Common myeloid progenitor, CD34-positive (primary cell): ENCODE results near the gene GPR50. TPM values are rescaled to one million over a fixed set of nuclear protein-coding genes. Genes with fewer than 3 reads are reported as not detected.

Experiments used
- CTCF ChIA-PET: fragments of 350-600 bp; sonication (Branson Sonifier 250); formaldehyde crosslinking; loops from one replicate; lab custom pipeline; 2021; ENCODE audit warnings: antibody characterized with exemption; lab: Charles Lee
- POLR2A ChIA-PET: fragments of 350-600 bp; sonication (Branson Sonifier 250); formaldehyde crosslinking; loops from one replicate; lab custom pipeline; 2021; ENCODE audit warnings: antibody characterized with exemption; lab: Charles Lee
- DNase-seq, 3 donors: peaks; one replicate each; pipeline versions ENCODE4 v3.0.0 to v3.0.0-alpha.2; 2013
- H3K27ac ChIP-seq, 2 experiments: 1 replicate in 1 of 2; 2 replicates in 1 of 2; pipeline ENCODE4 v1.7.0; 2013; ENCODE audit warnings: inconsistent platforms in 2 of 2, low read length in 2 of 2, mild to moderate bottlenecking in 2 of 2, low read depth in 1 of 2, moderate library complexity in 1 of 2; ENCODE audit not compliant: severe bottlenecking in 2 of 2, insufficient read depth in 1 of 2, poor library complexity in 1 of 2
- H3K27me3 ChIP-seq, 5 experiments: replicated peaks in 2 of 5; 1 replicate in 3 of 5; 2 replicates in 2 of 5; pipeline versions ENCODE4 v1.6.1 to v1.7.0; 2013; ENCODE audit warnings: low read length in 4 of 5, mild to moderate bottlenecking in 2 of 5, moderate library complexity in 2 of 5, inconsistent platforms in 1 of 5; ENCODE audit not compliant: insufficient read depth in 5 of 5, control insufficient read depth in 4 of 5
- H3K36me3 ChIP-seq, 4 experiments: 1 replicate in 2 of 4; 2 replicates in 2 of 4; pipeline versions ENCODE4 v1.6.1 to v1.7.0; 2013; ENCODE audit warnings: low read length in 3 of 4, control low read depth in 1 of 4, mild to moderate bottlenecking in 1 of 4; ENCODE audit not compliant: control insufficient read depth in 4 of 4, insufficient read depth in 4 of 4
- H3K4me1 ChIP-seq, 4 experiments: 1 replicate in 3 of 4; 2 replicates in 1 of 4; pipeline versions ENCODE4 v1.6.1 to v1.7.1; 2013; ENCODE audit warnings: low read length in 3 of 4, mild to moderate bottlenecking in 3 of 4, control low read depth in 1 of 4, inconsistent platforms in 1 of 4, moderate library complexity in 1 of 4; ENCODE audit not compliant: control insufficient read depth in 4 of 4, insufficient read depth in 4 of 4; ENCODE audit errors: control extremely low read depth in 1 of 4
- H3K4me3 ChIP-seq, 7 experiments: 1 replicate in 4 of 7; 2 replicates in 3 of 7; pipeline versions ENCODE4 v1.5.1 to v1.7.0; 2013; ENCODE audit warnings: mild to moderate bottlenecking in 7 of 7, low read length in 6 of 7, moderate library complexity in 6 of 7, inconsistent platforms in 2 of 7, low read depth in 2 of 7, control low read depth in 1 of 7; ENCODE audit not compliant: insufficient read depth in 4 of 7, control insufficient read depth in 1 of 7; ENCODE audit errors: extremely low read depth in 1 of 7
- H3K9me3 ChIP-seq, 5 experiments: 1 replicate in 4 of 5; 2 replicates in 1 of 5; pipeline versions ENCODE4 v1.6.1 to v1.7.1; 2013; ENCODE audit warnings: low read length in 4 of 5, mild to moderate bottlenecking in 2 of 5, inconsistent platforms in 1 of 5, low read depth in 1 of 5, moderate library complexity in 1 of 5; ENCODE audit not compliant: control insufficient read depth in 4 of 5, insufficient read depth in 2 of 5; ENCODE audit errors: control extremely low read depth in 1 of 5
- WGBS: methylation state at CpG from one replicate; pipeline ENCODE4 v1.1.5; 2013; ENCODE audit not compliant: insufficient coverage; 5-methylcytosine and 5-hydroxymethylcytosine counted together
- polyA plus RNA-seq: library from polyadenylated mRNA; unstranded; fragments of 120-200 nt; gene quantifications from one replicate; pipeline ENCODE4 v1.2.1, GENCODE V29; 2013

The GPR50 gene
- not detected for polyA plus RNA-seq

- no peak within 1 kb of the TSS for H3K27ac ChIP-seq
- ChIA-PET CTCF (no interaction called here), POLR2A (no interaction called here)
- no peaks in the 10 kb centered on the region for H3K36me3 ChIP-seq
- DNase-seq: no peak
- peak within 1 kb of the TSS in 4 of 7 experiments; percentile 6 to 56 (median 39) for H3K4me3 ChIP-seq
- peaks cover 0 to 10% (median 4%) of the 10 kb centered on the region in 4 experiments for H3K4me1 ChIP-seq
- peaks cover 0 to 90% (median 10%) of the 10 kb centered on the region in 5 experiments for H3K27me3 ChIP-seq
- peaks cover 0 to 27% (median 15%) of the 10 kb centered on the region in 5 experiments for H3K9me3 ChIP-seq
- WGBS: 66% methylated on average over 8 of the region's 11 CpGs
Observed at GRCh38 chrX:151176231-151176750, at the start of gene GPR50. Gene GPR50 (plus strand): TSS chrX:151176584. CDS start chrX:151176722, 138 bp downstream.

GRCh38 chrX:151132531-151132930 lies 43.9 kb upstream of the GPR50 start:
- ChIA-PET POLR2A (no interaction called here), CTCF (no interaction called here)
- peaks cover 0 to 3% (median 0%) of the 10 kb centered on the region in 5 experiments for H3K27me3 ChIP-seq
- no peak for DNase-seq
- H3K4me3 ChIP-seq: no peak overlapping the region
- H3K9me3 ChIP-seq: no peaks in the 10 kb centered on the region
- no peaks in the 10 kb centered on the region for H3K4me1 ChIP-seq
- no peak overlapping the region for H3K27ac ChIP-seq
- H3K36me3 ChIP-seq: no peaks in the 10 kb centered on the region
- WGBS: no CpG with 5 or more reads among the region's 2 CpGs

GRCh38 chrX:151151665-151152267 lies 24.6 kb upstream of the GPR50 start:
- no peak overlapping the region for H3K27ac ChIP-seq
- H3K36me3 ChIP-seq: no peaks in the 10 kb centered on the region
- H3K4me3 ChIP-seq: no peak overlapping the region
- POLR2A ChIA-PET: no interaction called here
- DNase-seq: peak; percentile 29 to 67 (median 56)
- no peaks in the 10 kb centered on the region for H3K9me3 ChIP-seq
- H3K4me1 ChIP-seq: no peaks in the 10 kb centered on the region
- WGBS: 35% methylated on average over 8 of the region's 8 CpGs
- peaks cover 3 to 27% (median 18%) of the 10 kb centered on the region in 5 experiments for H3K27me3 ChIP-seq
- CTCF ChIA-PET: interaction anchor here (0.7 to 3.3 kb wide), 4 partner anchors 13 to 534 kb away, joined by 3 to 12 read pairs (median 3); no protein-coding TSS in a partner anchor

- Histone ChIP-seq H3K4me3 (no peak overlapping the region), H3K36me3 (no peaks in the 10 kb centered on the region), H3K4me1 (no peaks in the 10 kb centered on the region), H3K9me3 (no peaks in the 10 kb centered on the region), H3K27me3 (peaks cover 2 to 25% (median 13%) of the 10 kb centered on the region in 5 experiments), H3K27ac (no peak overlapping the region)
- ChIA-PET POLR2A (no interaction called here), CTCF (no interaction called here)
- WGBS: 37% methylated on average over 5 of the region's 9 CpGs
- DNase-seq: no peak
Observed at GRCh38 chrX:151153086-151153485, 23.3 kb upstream of the GPR50 start.

- H3K27ac ChIP-seq: no peak overlapping the region
- H3K4me1 ChIP-seq: no peaks in the 10 kb centered on the region
- H3K36me3 ChIP-seq: no peaks in the 10 kb centered on the region
- DNase-seq: no peak
- POLR2A ChIA-PET: no interaction called here
- 34% methylated on average over 5 of the region's 6 CpGs for WGBS
- CTCF ChIA-PET: no interaction called here
- no peaks in the 10 kb centered on the region for H3K9me3 ChIP-seq
- H3K27me3 ChIP-seq: peaks cover 2 to 24% (median 13%) of the 10 kb centered on the region in 5 experiments
- no peak overlapping the region for H3K4me3 ChIP-seq
Observed at GRCh38 chrX:151153667-151154066, 22.7 kb upstream of the GPR50 start.

GRCh38 chrX:151155234-151155633 lies 21.1 kb upstream of the GPR50 start:
- H3K4me1 ChIP-seq: no peaks in the 10 kb centered on the region
- no peak overlapping the region for H3K4me3 ChIP-seq
- peaks cover 2 to 18% (median 12%) of the 10 kb centered on the region in 5 experiments for H3K27me3 ChIP-seq
- WGBS: 91% methylated on average over 3 of the region's 4 CpGs
- no peak overlapping the region for H3K27ac ChIP-seq
- no peaks in the 10 kb centered on the region for H3K9me3 ChIP-seq
- POLR2A ChIA-PET: no interaction called here
- no peaks in the 10 kb centered on the region for H3K36me3 ChIP-seq
- CTCF ChIA-PET: interaction anchor here (1.4 kb wide), 1 partner anchor 526 kb away, joined by 4 read pairs; no protein-coding TSS in a partner anchor
- no peak for DNase-seq

GRCh38 chrX:151161690-151162089 lies 14.7 kb upstream of the GPR50 start:
- no peak overlapping the region for H3K4me3 ChIP-seq
- H3K4me1 ChIP-seq: no peaks in the 10 kb centered on the region
- ChIA-PET CTCF (no interaction called here), POLR2A (interaction anchor here (0.5 kb wide), 1 partner anchor 29 kb away, joined by 4 read pairs; no protein-coding TSS in a partner anchor)
- H3K27ac ChIP-seq: no peak overlapping the region
- no peak for DNase-seq
- peaks cover 0 to 1% (median 0%) of the 10 kb centered on the region in 5 experiments for H3K9me3 ChIP-seq
- WGBS: 68% methylated on average over 3 of the region's 4 CpGs
- H3K27me3 ChIP-seq: peaks cover 0 to 4% (median 0%) of the 10 kb centered on the region in 5 experiments
- no peaks in the 10 kb centered on the region for H3K36me3 ChIP-seq
